Measurements from ENCODE around the gene GPNMB.
"Not testable (repeated sequence)": the region's sequence is repeated elsewhere in the genome, so short reads cannot be mapped to it uniquely, and the experiment has no call there.

Gene GPNMB

DNA sequence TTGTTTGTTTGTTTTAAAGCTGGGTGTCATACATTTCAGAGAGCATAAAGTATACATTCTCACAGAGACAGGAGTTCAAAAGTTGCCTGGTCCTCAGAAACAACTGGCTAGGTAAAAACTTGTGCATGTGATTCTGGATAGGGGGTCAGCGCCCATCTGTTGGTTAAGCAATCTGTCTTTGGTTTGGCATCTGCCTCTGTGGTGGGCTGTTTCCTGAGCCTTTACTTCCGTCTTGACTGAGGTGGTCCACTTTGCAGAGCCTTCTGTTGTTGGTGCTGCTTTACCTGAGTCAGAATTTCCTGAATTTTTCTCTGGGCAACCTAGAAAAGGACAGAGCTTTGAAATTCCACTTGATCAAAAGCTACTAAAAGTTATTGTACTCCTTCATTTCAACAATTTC, 65.6 kb downstream of the GPNMB start:
- DNase-seq = not testable (repeated sequence)

DNA sequence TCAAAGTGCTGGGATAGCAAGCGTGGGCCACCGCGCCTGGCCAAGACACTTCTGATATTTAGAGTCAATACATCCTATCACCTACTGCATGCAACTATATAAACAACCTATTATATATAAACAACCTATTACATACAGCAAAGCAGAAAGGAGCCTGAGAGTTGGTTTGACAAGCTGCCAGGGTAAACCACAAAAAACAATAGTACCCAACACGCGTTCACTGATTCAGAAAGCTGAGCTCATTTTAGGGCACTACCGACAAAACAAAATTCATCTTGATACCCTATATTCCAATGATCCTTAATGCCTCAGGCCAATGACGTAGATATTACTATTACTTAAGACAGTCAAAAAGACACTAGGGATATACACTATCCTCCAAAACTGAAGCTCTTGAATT, 68.8 kb downstream of the GPNMB start:
- DNase-seq = no peak

Data from NCI-H1436 treated with DMSO at 0.1 percent for 48 hours (cell line).